Activated T-cell treated with anti-CD3 and anti-CD28 coated beads for 1 hour (primary cell): ENCODE results near the gene SALL4.

Experiments used
- DNase-seq: peaks from one replicate; pipeline ENCODE4 v3.0.0-alpha.2; 2020; ENCODE audit warnings: low read depth

Gene SALL4

DNA sequence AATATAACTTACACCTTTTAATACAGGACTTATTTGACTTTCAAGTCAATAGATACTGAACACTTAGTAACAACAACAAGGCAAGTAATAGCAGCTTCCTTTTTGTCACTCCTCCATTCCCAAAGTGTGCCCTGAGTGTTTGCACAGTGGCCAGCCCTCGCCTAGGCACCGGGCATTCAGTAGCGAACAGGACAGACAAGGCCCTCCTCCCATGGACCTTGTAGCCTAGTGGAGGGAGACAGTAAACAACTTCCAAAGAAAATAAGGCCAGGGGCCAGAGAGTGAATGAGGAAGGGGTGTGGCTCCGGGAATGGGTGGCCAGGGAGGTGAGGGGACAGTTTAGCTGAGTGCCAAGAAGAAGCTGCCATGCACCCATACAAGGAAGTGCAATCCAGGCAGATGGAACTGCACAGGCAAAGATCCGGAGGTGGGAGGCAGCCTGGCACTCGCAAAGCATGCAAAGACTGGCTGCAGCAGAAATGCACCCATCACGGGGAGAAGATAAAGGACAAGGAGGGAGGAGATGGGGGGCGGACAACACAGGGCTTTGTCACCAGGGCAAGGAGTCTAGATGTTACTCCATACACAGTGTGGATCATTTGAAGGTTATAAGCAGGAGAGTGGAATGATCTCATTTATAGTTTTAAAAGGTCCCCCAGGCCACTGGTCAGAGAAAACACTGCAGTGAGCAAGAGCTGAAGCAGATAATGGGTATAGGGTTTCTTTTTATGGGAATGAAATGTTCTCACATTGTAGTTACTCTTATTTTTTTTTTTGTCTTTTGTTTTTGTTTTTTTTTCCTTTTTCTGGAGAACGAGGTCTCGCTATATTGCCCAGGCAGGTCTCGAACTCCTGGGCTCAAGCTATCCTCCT, 66.4 kb downstream of the SALL4 start:
- DNase-seq: no peak

DNA sequence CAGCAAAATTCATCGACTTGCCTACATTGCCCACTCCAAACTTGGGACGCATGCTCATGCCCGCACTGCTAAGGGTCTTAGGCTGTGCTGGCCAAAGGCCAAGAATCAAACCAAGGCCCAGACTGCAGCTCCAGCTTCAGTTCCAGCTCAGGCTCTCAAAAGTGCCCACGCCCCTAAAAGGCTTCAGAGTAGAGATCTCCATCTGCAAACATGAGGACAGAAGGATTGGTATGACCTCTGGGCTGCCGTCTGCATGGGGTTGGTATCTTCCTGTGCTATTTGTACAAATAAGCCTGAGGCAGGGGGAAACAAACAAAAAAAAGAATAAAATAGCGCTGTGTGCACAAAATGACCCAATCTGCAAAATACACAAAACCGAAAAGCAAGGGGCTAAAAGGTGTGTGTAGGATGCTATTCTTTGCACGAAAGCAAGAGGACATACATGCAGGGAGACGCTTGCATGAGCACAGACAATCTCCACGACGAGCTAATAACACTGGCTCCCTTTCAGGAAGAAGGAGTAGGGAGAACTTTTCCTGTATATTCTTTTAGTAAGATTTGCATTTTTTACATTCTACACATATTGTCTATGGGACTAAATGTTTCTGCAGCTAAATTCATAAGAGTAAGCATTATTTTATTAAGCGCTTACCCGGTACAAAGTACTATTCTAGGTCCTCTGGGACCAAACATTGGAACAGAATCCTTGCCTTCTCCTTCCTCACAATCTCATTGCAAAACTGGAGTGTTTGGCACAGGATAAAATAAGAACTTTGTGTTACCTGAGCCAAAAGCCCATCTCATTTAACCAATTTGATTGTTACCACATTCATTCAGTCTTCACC, 67.2 kb downstream of the SALL4 start:
- DNase-seq: no peak

- no peak for DNase-seq
Observed at GRCh38 chr20:51733070-51733469, 69.3 kb downstream of the SALL4 start.
